ENCODE data around the gene ZNF423. TPM values are rescaled to one million over a fixed set of nuclear protein-coding genes. Genes with fewer than 3 reads are reported as not detected.
A peak's percentile ranks its signal among the peaks of the same experiment; 100 is the strongest.

Gene ZNF423
- total RNA-seq, 1 experiment from 2014 or later = 0.20 TPM

- TF ChIP-seq, protein P1, sequence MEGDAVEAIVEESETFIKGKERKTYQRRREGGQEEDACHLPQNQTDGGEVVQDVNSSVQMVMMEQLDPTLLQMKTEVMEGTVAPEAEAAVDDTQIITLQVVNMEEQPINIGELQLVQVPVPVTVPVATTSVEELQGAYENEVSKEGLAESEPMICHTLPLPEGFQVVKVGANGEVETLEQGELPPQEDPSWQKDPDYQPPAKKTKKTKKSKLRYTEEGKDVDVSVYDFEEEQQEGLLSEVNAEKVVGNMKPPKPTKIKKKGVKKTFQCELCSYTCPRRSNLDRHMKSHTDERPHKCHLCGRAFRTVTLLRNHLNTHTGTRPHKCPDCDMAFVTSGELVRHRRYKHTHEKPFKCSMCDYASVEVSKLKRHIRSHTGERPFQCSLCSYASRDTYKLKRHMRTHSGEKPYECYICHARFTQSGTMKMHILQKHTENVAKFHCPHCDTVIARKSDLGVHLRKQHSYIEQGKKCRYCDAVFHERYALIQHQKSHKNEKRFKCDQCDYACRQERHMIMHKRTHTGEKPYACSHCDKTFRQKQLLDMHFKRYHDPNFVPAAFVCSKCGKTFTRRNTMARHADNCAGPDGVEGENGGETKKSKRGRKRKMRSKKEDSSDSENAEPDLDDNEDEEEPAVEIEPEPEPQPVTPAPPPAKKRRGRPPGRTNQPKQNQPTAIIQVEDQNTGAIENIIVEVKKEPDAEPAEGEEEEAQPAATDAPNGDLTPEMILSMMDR (IDR thresholded peaks at IDR 0.05; ENCODE audit: insufficient read depth in 1 of 2, low read depth in 1 of 2, low read length in 1 of 2, severe bottlenecking in 1 of 2, unreplicated experiment in 1 of 2) = no peak
- ChIA-PET POLR2A (no interaction called here), CTCF (no interaction called here)
- Histone ChIP-seq H3K36me3 (ENCODE audit: control insufficient read depth, insufficient read depth, low read length) (no peaks in the 10 kb centered on the region), H3K4me1 (no peaks in the 10 kb centered on the region), H3K27me3 (replicated peaks; ENCODE audit: control insufficient read depth, insufficient read depth, low read length) (no peaks in the 10 kb centered on the region), H3K9me3 (no peaks in the 10 kb centered on the region), H3K4me3 (ENCODE audit: low read depth, low read length) (no peak overlapping the region)
- no peak for DNase-seq
- no peaks in the 10 kb centered on the region for H3K36me3 Mint-ChIP-seq (ENCODE audit: insufficient read depth, unreplicated experiment)
- intact Hi-C loops (cut with micrococcal nuclease; ENCODE audit: unreplicated experiment) = no loop called here
- peaks cover 18% of the 10 kb centered on the region for H3K27me3 Mint-ChIP-seq (ENCODE audit: insufficient read depth, unreplicated experiment)
- no peaks in the 10 kb centered on the region for H3K4me1 Mint-ChIP-seq (ENCODE audit: low read depth, unreplicated experiment)
- no peak overlapping the region for H3K27ac Mint-ChIP-seq (ENCODE audit: unreplicated experiment)
- no TSS peak for BruUV-seq (replicated peaks)
- H3K4me3 Mint-ChIP-seq (ENCODE audit: unreplicated experiment) = no peak overlapping the region
- no peaks in the 10 kb centered on the region for H3K9me3 Mint-ChIP-seq (ENCODE audit: unreplicated experiment)
Observed at GRCh38 chr16:49578018-49578417, 277.9 kb downstream of the ZNF423 start.

DNA sequence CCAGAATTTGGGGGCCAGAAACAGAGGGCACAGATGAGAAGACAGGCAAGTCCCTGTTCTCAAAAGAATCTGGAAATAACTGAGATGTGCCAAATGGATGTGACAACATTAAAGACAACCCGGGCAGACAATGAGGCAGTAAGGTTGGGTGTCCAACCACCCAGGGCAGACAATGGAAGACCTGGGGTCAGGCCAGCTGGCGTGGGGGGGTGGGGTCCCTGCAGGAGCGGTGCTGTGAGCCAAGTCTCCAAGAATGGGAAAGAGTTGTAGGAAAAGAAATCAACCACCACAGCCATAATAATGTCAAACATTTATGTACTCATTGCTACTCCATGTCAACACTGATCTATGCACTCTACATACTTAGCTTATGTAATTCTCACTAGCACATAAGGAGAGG, 279.0 kb downstream of the ZNF423 start:
- H3K27me3 Mint-ChIP-seq (ENCODE audit: insufficient read depth, unreplicated experiment) = peaks cover 21% of the 10 kb centered on the region
- H3K36me3 Mint-ChIP-seq (ENCODE audit: insufficient read depth, unreplicated experiment) = no peaks in the 10 kb centered on the region
- H3K4me3 Mint-ChIP-seq (ENCODE audit: unreplicated experiment) = no peak overlapping the region
- H3K4me1 ChIP-seq = no peaks in the 10 kb centered on the region
- no peaks in the 10 kb centered on the region for H3K9me3 Mint-ChIP-seq (ENCODE audit: unreplicated experiment)
- ChIA-PET CTCF (no interaction called here), POLR2A (no interaction called here)
- H3K9me3 ChIP-seq = no peaks in the 10 kb centered on the region
- BruUV-seq (replicated peaks) = no TSS peak
- no peak for DNase-seq
- no peak overlapping the region for H3K4me3 ChIP-seq (ENCODE audit: low read depth, low read length)
- no peak overlapping the region for H3K27ac Mint-ChIP-seq (ENCODE audit: unreplicated experiment)
- TF ChIP-seq, protein P1 (IDR thresholded peaks at IDR 0.05; ENCODE audit: insufficient read depth in 1 of 2, low read depth in 1 of 2, low read length in 1 of 2, severe bottlenecking in 1 of 2, unreplicated experiment in 1 of 2) = no peak
- no peaks in the 10 kb centered on the region for H3K36me3 ChIP-seq (ENCODE audit: control insufficient read depth, insufficient read depth, low read length)
- no peaks in the 10 kb centered on the region for H3K27me3 ChIP-seq (replicated peaks; ENCODE audit: control insufficient read depth, insufficient read depth, low read length)
- H3K4me1 Mint-ChIP-seq (ENCODE audit: low read depth, unreplicated experiment) = no peaks in the 10 kb centered on the region
- intact Hi-C loops (cut with micrococcal nuclease; ENCODE audit: unreplicated experiment) = no loop called here

DNA sequence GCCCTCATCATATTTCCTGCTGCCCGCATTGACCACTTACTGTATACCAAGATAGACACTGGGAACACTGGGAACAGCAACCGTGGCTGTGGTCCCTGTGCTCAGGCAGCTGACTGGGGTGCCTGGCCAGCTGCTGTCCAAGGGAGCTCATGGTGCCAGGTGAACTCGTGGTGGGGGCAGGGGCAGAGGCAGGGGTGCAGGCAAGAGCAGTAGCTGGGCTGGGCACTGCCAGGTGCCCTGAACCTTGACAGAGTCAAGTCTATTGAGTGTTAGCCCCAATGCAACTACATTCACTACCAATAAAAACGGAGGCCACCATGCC, 279.8 kb downstream of the ZNF423 start:
- H3K27ac Mint-ChIP-seq (ENCODE audit: unreplicated experiment) = no peak overlapping the region
- intact Hi-C loops (cut with micrococcal nuclease; ENCODE audit: unreplicated experiment) = no loop called here
- no peaks in the 10 kb centered on the region for H3K9me3 Mint-ChIP-seq (ENCODE audit: unreplicated experiment)
- no TSS peak for BruUV-seq (replicated peaks)
- no peaks in the 10 kb centered on the region for H3K4me1 Mint-ChIP-seq (ENCODE audit: low read depth, unreplicated experiment)
- Histone ChIP-seq H3K36me3 (ENCODE audit: control insufficient read depth, insufficient read depth, low read length) (no peaks in the 10 kb centered on the region), H3K9me3 (no peaks in the 10 kb centered on the region), H3K27me3 (replicated peaks; ENCODE audit: control insufficient read depth, insufficient read depth, low read length) (no peaks in the 10 kb centered on the region), H3K4me3 (ENCODE audit: low read depth, low read length) (no peak overlapping the region), H3K4me1 (no peaks in the 10 kb centered on the region)
- peak in 1 of 2 experiments; percentile 3 for DNase-seq
- H3K27me3 Mint-ChIP-seq (ENCODE audit: insufficient read depth, unreplicated experiment) = peaks cover 23% of the 10 kb centered on the region
- CTCF ChIA-PET = no interaction called here
- no peaks in the 10 kb centered on the region for H3K36me3 Mint-ChIP-seq (ENCODE audit: insufficient read depth, unreplicated experiment)
- POLR2A ChIA-PET = no interaction called here
- H3K4me3 Mint-ChIP-seq (ENCODE audit: unreplicated experiment) = no peak overlapping the region
- TF ChIP-seq, protein P1 (IDR thresholded peaks at IDR 0.05; ENCODE audit: insufficient read depth in 1 of 2, low read depth in 1 of 2, low read length in 1 of 2, severe bottlenecking in 1 of 2, unreplicated experiment in 1 of 2) = no peak
